Activated naive CD4-positive, alpha-beta T cell treated with anti-CD3 and anti-CD28 coated beads, Interleukin-2, amount 10 ng/mL, durations not matched to agents 7 days and 5 days (primary cell): ENCODE data around the gene PBRM1.

Source experiments
- CTCF ChIA-PET: fragments of 350-600 bp; sonication (Branson Sonifier 250); formaldehyde crosslinking; loops from one replicate; lab custom pipeline; 2021; ENCODE audit warnings: antibody characterized with exemption; lab: Charles Lee
- DNase-seq: peaks from one replicate; pipeline ENCODE4 v3.0.0-alpha.2; 2020
- H3K27ac Mint-ChIP-seq: one replicate; pipeline ENCODE4 v1.8.0; 2021; ENCODE audit warnings: mild to moderate bottlenecking, moderate library complexity, mixed read lengths
- H3K27me3 Mint-ChIP-seq: one replicate; pipeline ENCODE4 v1.8.0; 2021; ENCODE audit warnings: mild to moderate bottlenecking, mixed read lengths
- H3K36me3 Mint-ChIP-seq: one replicate; pipeline ENCODE4 v1.8.0; 2021; ENCODE audit warnings: mixed read lengths
- H3K4me1 Mint-ChIP-seq: one replicate; pipeline ENCODE4 v1.8.0; 2021; ENCODE audit warnings: mixed read lengths
- H3K4me3 Mint-ChIP-seq: one replicate; pipeline ENCODE4 v1.8.0; 2021; ENCODE audit warnings: mild to moderate bottlenecking, moderate library complexity, mixed read lengths
- H3K9me3 Mint-ChIP-seq: one replicate; pipeline ENCODE4 v1.8.0; 2021; ENCODE audit warnings: mixed read lengths

Gene PBRM1

GRCh38 chr3:52714335-52715302 lies 28.9 kb upstream of the PBRM1 start:
- Mint-ChIP-seq H3K4me1 (peaks cover under 1% of the 10 kb centered on the region), H3K36me3 (peaks cover 19% of the 10 kb centered on the region), H3K4me3 (no peak overlapping the region), H3K27ac (no peak overlapping the region), H3K27me3 (no peaks in the 10 kb centered on the region), H3K9me3 (peaks cover 3% of the 10 kb centered on the region)
- CTCF ChIA-PET = no interaction called here
- DNase-seq = no peak

DNA sequence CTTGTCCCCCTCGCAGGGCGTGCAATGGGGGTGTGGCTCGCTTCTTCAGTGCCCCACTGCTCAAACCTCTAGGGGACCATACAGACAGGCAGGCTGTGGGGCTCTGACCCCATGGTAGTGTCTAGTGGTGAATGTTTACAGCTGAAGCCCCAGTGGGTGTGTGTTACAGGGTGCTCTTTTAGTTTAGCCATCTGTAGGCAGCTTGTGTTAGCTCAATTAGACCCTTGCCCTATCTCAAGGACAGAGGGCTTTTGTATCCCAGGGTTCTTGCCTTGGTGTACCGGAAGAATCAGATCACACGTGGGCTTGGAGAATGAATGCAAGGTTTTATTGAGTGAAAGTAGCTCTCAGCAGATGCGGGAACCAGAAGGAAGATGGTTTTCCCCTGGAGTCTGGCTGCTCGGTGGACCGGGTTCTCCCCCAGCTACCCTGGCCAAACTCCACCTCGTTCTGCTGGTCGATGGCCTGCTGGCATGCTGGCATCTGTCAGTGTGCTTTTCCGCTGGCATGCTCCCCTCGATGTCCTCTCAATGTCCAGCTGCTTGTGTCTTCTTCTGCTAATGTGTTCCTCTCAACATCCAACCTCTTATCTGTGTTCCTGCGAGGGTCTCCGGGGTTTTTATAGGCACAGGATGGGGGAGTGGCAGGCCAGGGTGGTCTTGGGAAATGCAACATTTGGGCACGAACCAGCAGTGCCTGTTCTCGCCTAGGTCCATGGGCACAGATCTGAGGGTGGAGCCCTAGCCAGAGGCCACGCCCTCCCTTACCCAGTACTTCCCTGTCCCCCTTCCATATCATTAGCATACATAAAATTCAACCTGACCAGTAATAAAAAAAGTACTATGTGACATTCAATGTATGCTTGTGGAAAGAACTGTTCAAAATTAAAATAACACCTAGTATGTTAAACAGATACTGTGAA lies 26.8 kb upstream of the PBRM1 start:
- no peaks in the 10 kb centered on the region for H3K9me3 Mint-ChIP-seq
- H3K36me3 Mint-ChIP-seq = peaks cover 16% of the 10 kb centered on the region
- no peak overlapping the region for H3K27ac Mint-ChIP-seq
- CTCF ChIA-PET = no interaction called here
- no peak for DNase-seq
- H3K4me3 Mint-ChIP-seq = no peak overlapping the region
- H3K4me1 Mint-ChIP-seq = peaks cover 10% of the 10 kb centered on the region
- H3K27me3 Mint-ChIP-seq = no peaks in the 10 kb centered on the region

GRCh38 chr3:52710512-52710911 lies 24.8 kb upstream of the PBRM1 start:
- DNase-seq = no peak
- Mint-ChIP-seq H3K36me3 (peaks cover 16% of the 10 kb centered on the region), H3K27me3 (no peaks in the 10 kb centered on the region), H3K4me1 (peaks cover 18% of the 10 kb centered on the region), H3K9me3 (no peaks in the 10 kb centered on the region), H3K4me3 (no peak overlapping the region), H3K27ac (no peak overlapping the region)
- CTCF ChIA-PET = no interaction called here

GRCh38 chr3:52707585-52707984 lies 21.9 kb upstream of the PBRM1 start:
- DNase-seq = no peak
- CTCF ChIA-PET = interaction anchor here (0.6 kb wide), 1 partner anchor 17 kb away, joined by 4 read pairs; no protein-coding TSS in a partner anchor
- peak overlapping the region; percentile 29 for H3K27ac Mint-ChIP-seq
- no peaks in the 10 kb centered on the region for H3K9me3 Mint-ChIP-seq
- peaks cover 34% of the 10 kb centered on the region for H3K4me1 Mint-ChIP-seq
- peaks cover 11% of the 10 kb centered on the region for H3K36me3 Mint-ChIP-seq
- no peaks in the 10 kb centered on the region for H3K27me3 Mint-ChIP-seq
- peak overlapping the region; percentile 59 for H3K4me3 Mint-ChIP-seq

DNA sequence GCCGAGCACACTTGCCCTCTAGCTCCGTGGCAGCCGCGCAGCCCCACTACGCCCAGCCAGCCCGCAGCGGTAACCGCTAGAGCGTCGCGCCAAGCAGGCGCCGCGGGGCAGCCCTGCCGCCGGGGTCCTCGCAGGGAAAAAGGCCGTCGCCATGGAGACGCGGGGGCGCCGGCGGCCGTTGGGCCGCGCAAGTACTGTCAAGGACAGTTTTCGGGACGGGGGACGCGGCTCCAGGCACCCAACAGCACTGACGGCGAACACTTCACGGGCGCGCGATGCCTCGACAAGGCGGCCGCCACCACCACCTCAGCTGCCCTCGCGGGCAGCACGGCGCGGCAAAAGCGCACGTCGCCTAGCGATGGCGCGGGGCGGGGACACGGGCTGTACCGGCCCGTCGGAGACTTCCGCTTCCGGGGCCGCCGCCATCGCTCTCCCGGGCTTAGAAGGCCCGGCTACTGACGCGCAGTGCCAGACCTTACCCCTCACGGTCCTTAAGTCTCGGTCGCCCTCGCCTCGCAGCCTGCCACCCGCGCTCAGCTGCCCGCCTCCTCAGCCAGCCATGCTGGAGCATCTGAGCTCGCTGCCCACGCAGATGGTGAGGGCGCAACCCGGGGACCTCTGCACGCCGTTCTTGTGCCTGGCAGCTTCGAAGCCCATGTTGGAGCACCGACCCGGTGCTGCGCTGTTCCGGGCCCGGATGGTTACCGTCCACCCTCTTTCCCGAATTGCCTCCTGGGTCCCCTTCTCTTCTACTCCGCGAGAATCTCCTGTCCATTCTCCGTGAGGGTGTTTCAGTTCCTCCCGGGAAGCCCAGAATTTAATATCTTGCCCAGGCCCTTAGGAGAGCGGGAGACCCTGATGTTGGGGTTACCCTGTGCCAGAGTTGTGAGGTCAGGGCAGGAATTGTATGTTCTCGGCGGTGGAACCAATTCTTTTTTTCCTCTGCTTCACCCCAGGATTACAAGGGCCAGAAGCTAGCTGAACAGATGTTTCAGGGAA lies 20.3 kb upstream of the PBRM1 start, which contains the start of the genes GLT8D1 and SPCS1:
Gene GLT8D1 (minus strand): TSS at position 104 of the 999 bp plus-strand sequence. CDS start 5,331 bp downstream, outside the sequence.
Gene SPCS1 (plus strand): TSS at position 419 of the 999 bp plus-strand sequence. CDS start 141 bp downstream, at position 560.
- Mint-ChIP-seq H3K9me3 (no peaks in the 10 kb centered on the region), H3K4me3 (peak within 1 kb of the TSS; percentile 95), H3K27me3 (no peaks in the 10 kb centered on the region), H3K36me3 (peaks cover 6% of the 10 kb centered on the region), H3K27ac (peak within 1 kb of the TSS; percentile 90), H3K4me1 (peaks cover 34% of the 10 kb centered on the region)
- CTCF ChIA-PET = interaction anchor here (1.2 kb wide), 1 partner anchor 14 kb away, joined by 4 read pairs; no protein-coding TSS in a partner anchor
- DNase-seq = peak; percentile 90

DNA sequence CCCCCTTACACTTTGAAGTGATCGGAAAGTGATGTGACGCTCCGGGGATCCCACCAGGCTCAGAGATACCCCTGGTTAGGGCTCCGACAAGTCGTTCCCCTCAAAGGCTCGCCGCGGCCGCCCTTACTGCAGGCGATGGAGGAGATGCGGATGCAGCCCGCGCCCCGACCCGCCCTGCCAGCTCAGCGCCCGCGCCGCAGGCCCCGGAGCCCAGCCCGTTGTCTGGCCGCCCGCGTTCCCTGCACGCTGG lies 19.6 kb upstream of the PBRM1 start:
- Mint-ChIP-seq H3K9me3 (no peaks in the 10 kb centered on the region), H3K4me3 (peak overlapping the region; percentile 95), H3K27me3 (no peaks in the 10 kb centered on the region), H3K27ac (peak overlapping the region; percentile 90), H3K36me3 (peaks cover 6% of the 10 kb centered on the region), H3K4me1 (peaks cover 34% of the 10 kb centered on the region)
- CTCF ChIA-PET = no interaction called here
- no peak for DNase-seq

- no peak for DNase-seq
- H3K4me1 Mint-ChIP-seq = peaks cover 34% of the 10 kb centered on the region
- H3K36me3 Mint-ChIP-seq = peaks cover 6% of the 10 kb centered on the region
- H3K9me3 Mint-ChIP-seq = no peaks in the 10 kb centered on the region
- no peaks in the 10 kb centered on the region for H3K27me3 Mint-ChIP-seq
- peak overlapping the region; percentile 95 for H3K4me3 Mint-ChIP-seq
- CTCF ChIA-PET = no interaction called here
- peak overlapping the region; percentile 90 for H3K27ac Mint-ChIP-seq
Measured at GRCh38 chr3:52704611-52705437, 19.1 kb upstream of the PBRM1 start.

GRCh38 chr3:52703341-52703740 lies 17.6 kb upstream of the PBRM1 start:
- Mint-ChIP-seq H3K4me1 (peaks cover 31% of the 10 kb centered on the region), H3K4me3 (no peak overlapping the region), H3K9me3 (no peaks in the 10 kb centered on the region), H3K27ac (peak overlapping the region; percentile 8), H3K27me3 (no peaks in the 10 kb centered on the region), H3K36me3 (peaks cover 5% of the 10 kb centered on the region)
- CTCF ChIA-PET = no interaction called here
- DNase-seq = no peak

DNA sequence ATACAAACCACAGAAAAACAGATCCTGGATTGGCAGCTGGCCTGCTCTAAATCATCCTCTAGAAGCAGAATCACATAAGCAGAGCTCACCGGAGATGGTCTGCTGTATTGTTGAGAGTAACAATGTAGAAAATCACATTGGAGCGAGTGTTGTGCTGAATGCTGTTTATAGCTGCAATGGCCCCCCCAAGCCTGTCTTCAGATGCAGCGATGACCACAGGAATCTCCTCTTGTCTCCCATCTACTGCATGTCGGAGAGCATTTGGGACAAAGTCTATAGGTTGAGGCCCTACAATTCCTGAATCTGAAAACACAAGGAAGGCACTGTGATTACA lies 11.9 kb upstream of the PBRM1 start:
- DNase-seq = no peak
- no peaks in the 10 kb centered on the region for H3K9me3 Mint-ChIP-seq
- no peak overlapping the region for H3K27ac Mint-ChIP-seq
- H3K4me3 Mint-ChIP-seq = no peak overlapping the region
- CTCF ChIA-PET = no interaction called here
- H3K27me3 Mint-ChIP-seq = no peaks in the 10 kb centered on the region
- H3K4me1 Mint-ChIP-seq = peaks cover 2% of the 10 kb centered on the region
- H3K36me3 Mint-ChIP-seq = peaks cover 49% of the 10 kb centered on the region

- DNase-seq = no peak
- CTCF ChIA-PET = no interaction called here
- Mint-ChIP-seq H3K9me3 (no peaks in the 10 kb centered on the region), H3K36me3 (peaks cover 51% of the 10 kb centered on the region), H3K4me1 (peaks cover 2% of the 10 kb centered on the region), H3K27ac (no peak overlapping the region), H3K27me3 (no peaks in the 10 kb centered on the region), H3K4me3 (no peak overlapping the region)
Measured at GRCh38 chr3:52696830-52697631, 11.3 kb upstream of the PBRM1 start.

DNA sequence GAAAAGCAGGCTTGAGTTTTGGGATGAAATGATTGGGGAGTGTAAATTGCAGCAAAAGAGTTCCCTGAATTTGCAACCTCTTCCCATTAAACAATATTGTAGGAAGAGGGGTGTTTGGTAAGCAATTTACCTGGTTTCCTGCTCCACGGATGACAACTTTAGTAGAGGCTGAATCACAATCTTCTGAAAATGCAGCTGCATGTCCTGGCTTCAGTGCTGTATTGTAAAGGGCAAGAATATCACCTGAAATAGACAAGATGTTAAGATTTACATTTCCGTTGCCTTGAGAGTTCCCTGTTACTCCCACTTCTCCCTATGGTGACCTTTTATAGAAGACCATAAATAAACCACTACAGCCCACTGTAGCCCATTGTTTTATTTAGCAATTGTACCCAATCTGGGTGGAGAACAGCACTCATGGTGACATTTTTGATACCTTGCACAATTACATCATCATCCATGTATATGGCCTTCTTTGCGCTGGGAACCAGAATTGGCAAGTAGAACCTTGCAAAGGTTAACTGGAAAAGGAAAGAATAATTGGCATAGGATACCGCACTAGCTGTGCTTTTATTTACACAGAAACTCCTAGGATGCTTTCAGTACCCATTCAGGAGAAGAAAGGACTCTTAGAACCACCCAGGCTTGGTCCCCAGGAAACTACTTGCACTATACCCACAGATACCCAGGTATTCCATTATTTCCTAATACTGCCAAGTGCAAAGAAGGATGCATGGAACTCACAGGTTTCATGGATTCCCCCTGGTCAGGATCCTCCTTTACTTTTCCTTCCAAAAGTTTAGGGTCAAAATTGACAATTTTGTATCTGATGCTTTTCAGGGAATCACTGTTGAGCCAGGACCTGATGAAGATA lies 10.3 kb upstream of the PBRM1 start:
- no peak overlapping the region for H3K27ac Mint-ChIP-seq
- peaks cover 59% of the 10 kb centered on the region for H3K36me3 Mint-ChIP-seq
- no peaks in the 10 kb centered on the region for H3K9me3 Mint-ChIP-seq
- CTCF ChIA-PET = no interaction called here
- no peak overlapping the region for H3K4me3 Mint-ChIP-seq
- H3K4me1 Mint-ChIP-seq = peaks cover 2% of the 10 kb centered on the region
- H3K27me3 Mint-ChIP-seq = no peaks in the 10 kb centered on the region
- DNase-seq = no peak
